ENCODE data around the gene PRKN.

The PRKN gene

GRCh38 chr6:162230147-162230752 lies 497.3 kb downstream of the PRKN start:
- Histone ChIP-seq H3K9me3 (ENCODE audit: control insufficient read depth, insufficient read depth, low read depth, low read length) (no peaks in the 10 kb centered on the region), H3K36me3 (ENCODE audit: control insufficient read depth in 2 of 2, insufficient read depth in 1 of 2, low read length in 2 of 2) (no peaks in the 10 kb centered on the region), H3K4me3 (ENCODE audit: low read depth, low read length) (no peak overlapping the region), H3K4me1 (ENCODE audit: control insufficient read depth, insufficient read depth, low read length) (no peaks in the 10 kb centered on the region), H3K27ac (ENCODE audit: extremely low read depth, low read depth, low read length) (no peak overlapping the region)
- POLR2A ChIA-PET = no interaction called here
- CTCF ChIA-PET = no interaction called here
- TF ChIP-seq ZNF561 (tag by site-specific recombination; IDR thresholded peaks at IDR 0.05; ENCODE audit: borderline replicate concordance) = no peak
- TF ChIP-seq ZNF426 (tag by site-specific recombination; IDR thresholded peaks at IDR 0.05) = no peak
- TF ChIP-seq REST (tag by site-specific recombination; IDR thresholded peaks at IDR 0.05) = no peak
- TF ChIP-seq ZNF768 (tag by site-specific recombination; IDR thresholded peaks at IDR 0.05) = no peak
- no peak for TF ChIP-seq TCF7L2 (IDR thresholded peaks at IDR 0.05; ENCODE audit: borderline replicate concordance, low read depth, low read length)
- TF ChIP-seq ZNF416 (tag by site-specific recombination; IDR thresholded peaks at IDR 0.05) = no peak
- no peak for TF ChIP-seq PRDM10 (tag by site-specific recombination; IDR thresholded peaks at IDR 0.05)
- TF ChIP-seq, protein P1, sequence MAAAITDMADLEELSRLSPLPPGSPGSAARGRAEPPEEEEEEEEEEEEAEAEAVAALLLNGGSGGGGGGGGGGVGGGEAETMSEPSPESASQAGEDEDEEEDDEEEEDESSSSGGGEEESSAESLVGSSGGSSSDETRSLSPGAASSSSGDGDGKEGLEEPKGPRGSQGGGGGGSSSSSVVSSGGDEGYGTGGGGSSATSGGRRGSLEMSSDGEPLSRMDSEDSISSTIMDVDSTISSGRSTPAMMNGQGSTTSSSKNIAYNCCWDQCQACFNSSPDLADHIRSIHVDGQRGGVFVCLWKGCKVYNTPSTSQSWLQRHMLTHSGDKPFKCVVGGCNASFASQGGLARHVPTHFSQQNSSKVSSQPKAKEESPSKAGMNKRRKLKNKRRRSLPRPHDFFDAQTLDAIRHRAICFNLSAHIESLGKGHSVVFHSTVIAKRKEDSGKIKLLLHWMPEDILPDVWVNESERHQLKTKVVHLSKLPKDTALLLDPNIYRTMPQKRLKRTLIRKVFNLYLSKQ (tag by site-specific recombination; IDR thresholded peaks at IDR 0.05; ENCODE audit: borderline replicate concordance) = no peak
- TF ChIP-seq ZIC2 (tag by site-specific recombination; IDR thresholded peaks at IDR 0.05) = no peak
- TF ChIP-seq, protein P2, sequence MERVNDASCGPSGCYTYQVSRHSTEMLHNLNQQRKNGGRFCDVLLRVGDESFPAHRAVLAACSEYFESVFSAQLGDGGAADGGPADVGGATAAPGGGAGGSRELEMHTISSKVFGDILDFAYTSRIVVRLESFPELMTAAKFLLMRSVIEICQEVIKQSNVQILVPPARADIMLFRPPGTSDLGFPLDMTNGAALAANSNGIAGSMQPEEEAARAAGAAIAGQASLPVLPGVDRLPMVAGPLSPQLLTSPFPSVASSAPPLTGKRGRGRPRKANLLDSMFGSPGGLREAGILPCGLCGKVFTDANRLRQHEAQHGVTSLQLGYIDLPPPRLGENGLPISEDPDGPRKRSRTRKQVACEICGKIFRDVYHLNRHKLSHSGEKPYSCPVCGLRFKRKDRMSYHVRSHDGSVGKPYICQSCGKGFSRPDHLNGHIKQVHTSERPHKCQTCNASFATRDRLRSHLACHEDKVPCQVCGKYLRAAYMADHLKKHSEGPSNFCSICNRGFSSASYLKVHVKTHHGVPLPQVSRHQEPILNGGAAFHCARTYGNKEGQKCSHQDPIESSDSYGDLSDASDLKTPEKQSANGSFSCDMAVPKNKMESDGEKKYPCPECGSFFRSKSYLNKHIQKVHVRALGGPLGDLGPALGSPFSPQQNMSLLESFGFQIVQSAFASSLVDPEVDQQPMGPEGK (tag by site-specific recombination; IDR thresholded peaks at IDR 0.05) = no peak
- TF ChIP-seq, protein P3, sequence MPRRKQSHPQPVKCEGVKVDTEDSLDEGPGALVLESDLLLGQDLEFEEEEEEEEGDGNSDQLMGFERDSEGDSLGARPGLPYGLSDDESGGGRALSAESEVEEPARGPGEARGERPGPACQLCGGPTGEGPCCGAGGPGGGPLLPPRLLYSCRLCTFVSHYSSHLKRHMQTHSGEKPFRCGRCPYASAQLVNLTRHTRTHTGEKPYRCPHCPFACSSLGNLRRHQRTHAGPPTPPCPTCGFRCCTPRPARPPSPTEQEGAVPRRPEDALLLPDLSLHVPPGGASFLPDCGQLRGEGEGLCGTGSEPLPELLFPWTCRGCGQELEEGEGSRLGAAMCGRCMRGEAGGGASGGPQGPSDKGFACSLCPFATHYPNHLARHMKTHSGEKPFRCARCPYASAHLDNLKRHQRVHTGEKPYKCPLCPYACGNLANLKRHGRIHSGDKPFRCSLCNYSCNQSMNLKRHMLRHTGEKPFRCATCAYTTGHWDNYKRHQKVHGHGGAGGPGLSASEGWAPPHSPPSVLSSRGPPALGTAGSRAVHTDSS (tag by site-specific recombination; IDR thresholded peaks at IDR 0.05) = no peak
- TF ChIP-seq ZNF140 (tag by site-specific recombination; IDR thresholded peaks at IDR 0.05) = no peak
- no peak for TF ChIP-seq KLF7 (tag by site-specific recombination; IDR thresholded peaks at IDR 0.05; ENCODE audit: borderline replicate concordance)
- TF ChIP-seq ZNF792 (tag by site-specific recombination; IDR thresholded peaks at IDR 0.05) = no peak
- no peak for TF ChIP-seq MEIS1 (CRISPR knock-in tag; IDR thresholded peaks at IDR 0.05; ENCODE audit: borderline replicate concordance)
- TF ChIP-seq ZNF544 (tag by site-specific recombination; IDR thresholded peaks at IDR 0.05) = no peak
- TF ChIP-seq, protein P4, sequence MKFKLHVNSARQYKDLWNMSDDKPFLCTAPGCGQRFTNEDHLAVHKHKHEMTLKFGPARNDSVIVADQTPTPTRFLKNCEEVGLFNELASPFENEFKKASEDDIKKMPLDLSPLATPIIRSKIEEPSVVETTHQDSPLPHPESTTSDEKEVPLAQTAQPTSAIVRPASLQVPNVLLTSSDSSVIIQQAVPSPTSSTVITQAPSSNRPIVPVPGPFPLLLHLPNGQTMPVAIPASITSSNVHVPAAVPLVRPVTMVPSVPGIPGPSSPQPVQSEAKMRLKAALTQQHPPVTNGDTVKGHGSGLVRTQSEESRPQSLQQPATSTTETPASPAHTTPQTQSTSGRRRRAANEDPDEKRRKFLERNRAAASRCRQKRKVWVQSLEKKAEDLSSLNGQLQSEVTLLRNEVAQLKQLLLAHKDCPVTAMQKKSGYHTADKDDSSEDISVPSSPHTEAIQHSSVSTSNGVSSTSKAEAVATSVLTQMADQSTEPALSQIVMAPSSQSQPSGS (tag by site-specific recombination; IDR thresholded peaks at IDR 0.05; ENCODE audit: low read depth) = no peak
- TF ChIP-seq SP2 (tag by site-specific recombination; IDR thresholded peaks at IDR 0.05) = no peak
- TF ChIP-seq ZNF26 (tag by site-specific recombination; IDR thresholded peaks at IDR 0.05) = no peak
- TF ChIP-seq SCRT1 (tag by site-specific recombination; IDR thresholded peaks at IDR 0.05; ENCODE audit: borderline replicate concordance) = no peak
